ENCODE measurements around the gene MAP7.

GRCh38 chr6:136307351-136307750, 242.9 kb downstream of the MAP7 start:
- no peak for TF ChIP-seq EZH2 (IDR thresholded peaks at IDR 0.05; ENCODE audit: low read depth)
- TF ChIP-seq CTCF (conservative IDR thresholded peaks at IDR 0.05): no peak

Data from PC-9 (cell line).